Measurements from ENCODE around the gene SMOC2. TPM values are rescaled to one million over a fixed set of nuclear protein-coding genes. Genes with fewer than 3 reads are reported as not detected.

SMOC2 gene
- total RNA-seq, 3 donors from 2014 or later: 14.4 to 67.2 (median 63.6) TPM

- Histone ChIP-seq H3K9me3 (no peaks in the 10 kb centered on the region), H3K27me3 (no peaks in the 10 kb centered on the region), H3K4me3 (no peak overlapping the region), H3K27ac (no peak overlapping the region), H3K4me1 (no peaks in the 10 kb centered on the region), H3K36me3 (no peaks in the 10 kb centered on the region)
- intact Hi-C loops (cut with DNase I; ENCODE audit: low total_unique reads): no loop called here
- DNase-seq (ENCODE audit: low spot score in 2 of 2): no peak
- TF ChIP-seq POLR2A (IDR thresholded peaks at IDR 0.05) (no peak), POLR2AphosphoS5 (IDR thresholded peaks at IDR 0.05) (no peak), CTCF (IDR thresholded peaks at IDR 0.05) (no peak)
Measured at GRCh38 chr6:168408504-168409136, 32.4 kb upstream of the SMOC2 start.

GRCh38 chr6:168410035-168410434 is 30.9 kb upstream of the SMOC2 start:
- H3K9me3 ChIP-seq: no peaks in the 10 kb centered on the region
- H3K27ac ChIP-seq: peak overlapping the region in 1 of 2 donors; percentile 63
- no peaks in the 10 kb centered on the region for H3K27me3 ChIP-seq
- no peaks in the 10 kb centered on the region for H3K36me3 ChIP-seq
- H3K4me1 ChIP-seq: no peaks in the 10 kb centered on the region
- intact Hi-C loops (cut with DNase I; ENCODE audit: low total_unique reads): no loop called here
- TF ChIP-seq POLR2AphosphoS5 (IDR thresholded peaks at IDR 0.05): no peak
- no peak for TF ChIP-seq POLR2A (IDR thresholded peaks at IDR 0.05)
- no peak for TF ChIP-seq CTCF (IDR thresholded peaks at IDR 0.05)
- no peak overlapping the region for H3K4me3 ChIP-seq
- DNase-seq (ENCODE audit: low spot score in 2 of 2): no peak

- no peaks in the 10 kb centered on the region for H3K27me3 ChIP-seq
- no peaks in the 10 kb centered on the region for H3K4me1 ChIP-seq
- no peaks in the 10 kb centered on the region for H3K9me3 ChIP-seq
- peak overlapping the region in 1 of 2 donors; percentile 63 for H3K27ac ChIP-seq
- no peaks in the 10 kb centered on the region for H3K36me3 ChIP-seq
- no peak overlapping the region for H3K4me3 ChIP-seq
- no peak for DNase-seq (ENCODE audit: low spot score in 2 of 2)
- TF ChIP-seq POLR2AphosphoS5 (IDR thresholded peaks at IDR 0.05) (no peak), POLR2A (IDR thresholded peaks at IDR 0.05) (no peak), CTCF (IDR thresholded peaks at IDR 0.05) (no peak)
- intact Hi-C loops (cut with DNase I; ENCODE audit: low total_unique reads): no loop called here
Measured at GRCh38 chr6:168410554-168411011, 30.4 kb upstream of the SMOC2 start.

- TF ChIP-seq POLR2A (IDR thresholded peaks at IDR 0.05) (no peak), POLR2AphosphoS5 (IDR thresholded peaks at IDR 0.05) (no peak), CTCF (IDR thresholded peaks at IDR 0.05) (no peak)
- no peak for DNase-seq (ENCODE audit: low spot score in 2 of 2)
- Histone ChIP-seq H3K36me3 (no peaks in the 10 kb centered on the region), H3K27me3 (no peaks in the 10 kb centered on the region), H3K27ac (no peak overlapping the region), H3K4me1 (no peaks in the 10 kb centered on the region), H3K9me3 (no peaks in the 10 kb centered on the region), H3K4me3 (no peak overlapping the region)
- intact Hi-C loops (cut with DNase I; ENCODE audit: low total_unique reads): no loop called here
Measured at GRCh38 chr6:168411130-168411529, 29.9 kb upstream of the SMOC2 start.

- intact Hi-C loops (cut with DNase I; ENCODE audit: low total_unique reads): no loop called here
- H3K4me1 ChIP-seq: no peaks in the 10 kb centered on the region
- no peak for DNase-seq (ENCODE audit: low spot score in 2 of 2)
- H3K36me3 ChIP-seq: no peaks in the 10 kb centered on the region
- no peak for TF ChIP-seq POLR2A (IDR thresholded peaks at IDR 0.05)
- no peak for TF ChIP-seq CTCF (IDR thresholded peaks at IDR 0.05)
- TF ChIP-seq POLR2AphosphoS5 (IDR thresholded peaks at IDR 0.05): no peak
- H3K4me3 ChIP-seq: no peak overlapping the region
- no peak overlapping the region for H3K27ac ChIP-seq
- H3K27me3 ChIP-seq: no peaks in the 10 kb centered on the region
- H3K9me3 ChIP-seq: no peaks in the 10 kb centered on the region
Measured at GRCh38 chr6:168411793-168412192, 29.2 kb upstream of the SMOC2 start.

Data from breast epithelium (tissue), 4 donors.